TTC549 (cell line): ENCODE data around the gene SHISAL1.

Experiments
- FAIRE-seq: peaks from 2 replicates; lab custom pipeline; 2012; peaks lifted over from hg19 to GRCh38; lab: Jason Lieb, UNC

Gene SHISAL1

DNA sequence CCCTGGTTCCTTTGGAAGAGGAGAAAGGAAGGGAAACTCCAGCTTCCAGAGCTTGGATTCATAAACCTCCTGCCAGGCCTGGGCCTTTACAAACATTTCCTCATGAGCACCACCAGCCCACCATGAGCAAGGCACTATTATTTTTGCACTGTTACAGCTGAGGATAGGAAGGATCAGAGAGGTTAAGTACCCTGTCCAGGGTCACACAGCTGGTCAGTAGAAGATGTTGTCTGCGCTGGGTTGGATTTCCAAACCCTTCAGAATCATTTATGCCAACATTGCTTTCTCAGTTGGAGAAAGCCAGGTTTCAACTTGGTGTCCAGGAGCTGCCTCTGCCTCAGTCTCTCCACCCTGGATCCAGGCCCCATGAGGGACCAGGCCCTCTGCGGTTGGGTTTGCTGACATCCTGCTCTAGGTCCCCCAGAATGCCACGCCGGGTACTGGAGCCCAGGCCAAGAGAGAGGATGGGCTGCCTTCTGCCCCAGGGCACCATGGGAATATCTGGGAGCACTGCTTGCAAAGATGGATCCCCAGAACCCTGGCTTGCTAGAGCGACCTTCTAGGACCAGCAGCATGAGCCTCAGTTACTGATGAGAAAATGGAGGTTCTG is 29.7 kb upstream of the SHISAL1 start:
- FAIRE-seq: no peak

DNA sequence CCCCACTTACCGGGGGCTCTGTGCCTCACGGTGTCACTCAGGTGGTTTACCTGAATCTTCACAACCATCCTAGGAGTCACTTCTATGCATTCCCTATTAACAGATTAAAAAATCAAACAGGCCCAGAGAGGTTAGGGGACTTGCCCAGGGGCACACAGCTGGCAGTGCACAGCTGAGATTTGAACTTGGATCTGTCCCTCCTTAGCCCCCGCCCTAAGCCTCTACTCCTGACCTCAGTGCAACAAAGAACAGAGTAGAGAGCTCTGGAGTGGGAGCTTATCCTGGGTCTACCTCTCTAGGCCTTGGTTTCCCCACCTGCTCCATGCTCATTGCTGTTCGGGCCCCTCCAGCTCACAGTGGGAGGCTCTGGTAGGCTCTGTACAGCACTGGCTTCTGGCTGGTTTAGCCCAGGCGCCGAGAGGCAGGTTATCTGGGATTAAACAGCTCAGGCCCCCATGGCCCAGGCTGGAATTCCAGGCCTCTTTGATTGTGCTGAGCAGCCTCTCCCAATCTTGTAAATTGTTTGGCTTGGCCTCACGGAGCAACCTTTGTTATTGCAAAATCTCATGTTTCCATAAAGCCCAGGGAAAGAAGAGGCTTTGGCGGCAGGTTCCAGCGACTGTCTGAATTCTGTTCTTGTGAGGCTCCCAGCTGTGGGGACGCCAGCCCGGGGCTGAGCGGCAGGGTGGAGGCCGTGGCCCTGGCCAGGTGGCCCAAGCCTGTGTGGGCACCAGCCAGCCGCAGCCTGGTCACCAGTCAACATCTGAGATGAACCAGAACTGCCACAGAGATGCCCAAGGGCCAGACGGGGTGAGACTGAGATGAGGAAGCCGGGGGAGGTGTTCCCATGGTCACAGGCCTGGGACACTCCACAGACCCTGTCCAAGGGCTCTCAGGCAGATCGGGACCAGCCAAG is 28.9 kb upstream of the SHISAL1 start:
- no peak for FAIRE-seq

DNA sequence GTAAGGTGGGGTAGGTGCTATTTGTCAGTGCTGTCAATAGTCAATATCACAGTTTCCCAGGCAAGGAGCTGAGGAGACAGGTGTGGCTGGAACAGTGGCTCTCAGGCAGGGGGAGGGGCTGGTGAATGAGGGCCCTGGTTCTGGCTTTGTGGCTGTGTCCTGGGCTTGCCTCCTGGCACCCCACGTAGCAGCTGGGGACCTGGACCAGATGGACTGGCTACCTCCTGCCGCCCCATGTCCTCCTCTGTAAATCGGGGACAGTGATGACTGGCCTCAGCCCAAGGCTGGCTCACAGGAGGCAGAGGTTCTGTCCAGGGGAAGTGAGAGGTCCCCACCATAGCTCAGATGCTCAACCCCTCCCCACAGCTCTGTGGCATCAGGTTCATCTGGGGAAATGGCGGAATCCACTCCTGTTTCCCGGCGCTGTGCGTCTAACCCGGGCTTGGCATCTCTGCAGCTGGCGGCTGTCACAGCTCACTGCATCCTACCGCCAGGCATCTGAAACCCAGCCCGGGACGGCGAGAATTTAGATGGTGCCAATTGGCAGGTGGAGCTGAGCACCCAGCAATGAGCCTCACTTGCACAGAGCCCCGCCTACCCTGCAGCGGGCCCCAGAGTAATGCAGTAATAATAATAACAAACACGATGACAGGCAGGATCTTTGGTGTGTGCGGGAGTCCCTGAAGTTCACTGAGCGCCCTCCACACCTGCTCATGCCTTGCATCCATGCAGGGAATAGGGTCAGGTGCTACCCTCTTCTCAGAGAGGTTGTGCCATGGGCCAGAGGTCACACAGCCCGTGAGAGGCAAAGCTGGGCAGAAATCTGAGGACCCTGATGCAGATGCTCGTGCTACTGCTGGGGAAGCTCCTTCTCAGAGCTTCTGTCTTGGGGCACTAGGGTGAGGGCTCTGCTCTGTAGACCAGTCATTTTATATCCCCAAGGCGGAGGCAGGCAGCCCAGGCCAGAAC is 27.8 kb upstream of the SHISAL1 start:
- FAIRE-seq: no peak

DNA sequence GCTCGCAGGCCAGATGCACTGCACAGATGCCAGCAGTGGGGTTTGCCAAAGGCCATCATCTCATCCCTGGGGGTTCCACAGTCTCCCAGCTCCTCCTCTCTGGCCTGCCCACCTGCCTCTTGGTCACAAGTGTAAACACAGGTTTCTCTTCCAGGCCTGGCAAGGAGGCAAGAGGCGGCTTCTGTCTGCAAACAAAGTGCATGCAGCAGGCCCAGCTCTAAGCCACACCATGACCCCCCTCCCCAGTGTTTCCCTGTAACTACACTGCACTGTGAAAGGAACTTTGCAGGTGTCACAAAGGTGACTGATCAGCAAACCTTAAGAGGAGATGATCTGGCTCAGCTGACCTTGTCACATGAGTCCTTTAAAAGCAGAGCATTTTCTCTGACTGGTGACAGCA is 26.2 kb upstream of the SHISAL1 start:
- no peak for FAIRE-seq

DNA sequence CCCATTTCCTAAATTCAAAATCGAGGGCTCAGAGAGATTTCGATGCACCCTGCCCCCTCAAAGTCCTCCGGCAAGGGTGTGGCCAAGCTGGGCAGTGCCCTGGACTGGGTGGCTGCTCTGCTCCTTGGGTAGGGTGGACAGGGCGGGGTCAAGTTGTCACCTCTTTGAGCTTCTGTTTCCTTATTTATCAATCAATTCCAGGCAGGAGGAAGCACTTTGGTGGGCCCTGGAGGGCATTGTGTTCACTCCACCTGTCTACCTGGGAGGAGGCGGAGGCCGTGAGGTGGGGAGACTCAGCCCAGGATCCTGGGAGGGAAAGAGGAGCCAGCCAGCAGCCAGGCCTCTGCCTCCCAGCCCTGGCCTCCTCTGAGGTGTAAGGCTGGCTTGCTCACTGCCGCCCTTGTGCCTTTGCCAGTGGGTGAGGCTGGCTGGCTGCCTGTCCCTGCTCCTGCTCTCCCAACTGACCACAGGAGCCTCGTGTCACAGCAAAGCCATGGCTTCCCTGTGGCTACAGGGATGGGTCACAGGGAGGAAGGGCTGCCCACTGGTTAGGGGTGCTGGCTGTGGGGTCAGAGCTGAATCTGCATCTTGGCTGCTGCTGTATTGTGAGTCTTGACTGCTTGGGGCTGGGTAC is 25.5 kb upstream of the SHISAL1 start:
- no peak for FAIRE-seq

DNA sequence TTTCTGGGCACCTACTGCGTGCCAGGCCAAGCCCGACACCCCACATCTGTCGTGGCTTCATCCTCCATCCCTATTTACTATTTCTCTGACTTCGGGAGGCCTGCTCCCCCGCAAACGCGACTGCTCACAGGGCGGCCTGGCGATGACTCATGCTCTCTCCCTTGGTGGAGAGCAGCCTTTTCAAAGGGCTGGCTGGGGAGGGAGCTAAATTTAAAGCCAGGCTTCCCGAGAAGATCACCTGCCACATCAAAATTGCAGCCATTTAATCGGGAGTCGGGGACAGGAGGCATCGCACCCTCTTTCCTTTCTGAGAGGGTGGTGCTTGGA is 24.9 kb upstream of the SHISAL1 start:
- no peak for FAIRE-seq

DNA sequence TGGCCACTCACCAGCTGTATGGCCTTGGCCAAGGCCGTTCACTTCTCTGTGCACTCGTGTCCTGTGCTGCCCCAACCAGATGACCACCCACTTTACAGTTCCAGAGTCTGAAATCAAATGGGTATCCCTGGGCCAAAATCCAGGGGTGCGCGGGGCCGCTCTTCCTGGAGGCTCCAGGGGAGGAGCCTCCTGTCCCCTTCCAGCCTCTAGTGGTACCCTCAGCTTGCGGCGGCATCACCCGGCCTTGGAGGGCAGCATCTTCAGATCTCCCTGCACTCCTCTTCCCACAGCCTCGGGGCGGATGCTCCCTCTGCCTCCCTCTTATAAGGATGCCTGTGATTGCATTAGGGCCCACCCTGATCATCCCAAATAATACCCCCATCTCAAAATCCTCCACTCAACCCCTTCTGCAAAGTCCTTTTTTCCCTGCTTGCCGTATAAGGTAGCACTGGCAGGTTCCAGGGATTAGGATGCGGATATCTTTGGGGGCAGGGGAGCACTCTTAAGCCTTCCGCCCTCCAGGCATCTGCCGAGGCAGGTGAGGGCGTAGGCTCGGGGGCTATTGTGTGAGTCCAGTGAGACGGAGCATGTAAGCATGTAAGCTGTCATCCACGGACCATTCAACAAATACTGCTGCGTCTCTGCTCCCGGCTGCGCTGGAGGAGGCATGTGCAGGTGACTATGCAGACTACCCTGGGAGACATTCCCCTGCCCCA is 24.4 kb upstream of the SHISAL1 start:
- FAIRE-seq: no peak

DNA sequence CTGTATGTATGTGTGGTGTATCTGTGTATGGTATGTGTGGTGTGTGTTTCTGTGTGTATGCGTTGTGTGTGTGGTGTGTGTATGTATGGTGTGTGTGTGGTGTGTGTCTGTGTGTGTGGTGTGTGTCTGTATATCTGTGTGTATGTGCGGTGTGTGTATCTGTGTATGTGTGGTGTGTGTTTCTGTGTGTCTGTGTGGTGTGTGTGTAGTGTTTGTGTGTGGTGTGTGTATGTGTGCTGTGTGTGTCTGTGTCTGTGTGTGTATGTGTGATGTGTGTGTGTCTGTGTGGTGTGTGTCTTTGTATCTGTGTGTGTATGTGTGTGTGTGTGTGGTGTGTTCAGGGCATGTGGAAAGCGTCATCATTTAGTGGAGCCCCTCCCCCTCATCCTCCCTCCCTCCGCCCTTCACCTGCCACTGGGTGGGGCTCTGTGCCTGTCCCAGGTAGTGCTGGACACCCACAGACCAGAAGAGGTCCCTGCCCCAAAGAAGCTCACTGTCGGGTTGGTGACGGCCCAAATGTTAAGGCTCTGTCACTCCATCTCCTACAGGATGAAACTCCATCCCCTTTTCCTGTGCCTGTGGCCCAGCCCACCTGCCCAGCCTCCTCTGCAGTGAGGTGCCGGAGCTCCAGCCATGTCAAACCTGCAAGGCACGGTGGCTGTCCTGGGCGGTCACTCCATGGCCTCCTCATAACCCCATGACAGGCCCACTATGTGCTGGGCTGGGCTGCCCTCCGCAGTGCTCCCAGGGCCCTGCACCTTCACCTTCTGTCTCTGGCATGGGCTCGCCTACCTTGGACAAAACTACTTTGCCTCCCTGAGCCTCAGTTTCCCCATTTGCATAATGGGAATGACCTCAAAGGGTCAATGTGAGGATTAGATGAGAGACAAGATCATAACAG is 23.4 kb upstream of the SHISAL1 start:
- no peak for FAIRE-seq

DNA sequence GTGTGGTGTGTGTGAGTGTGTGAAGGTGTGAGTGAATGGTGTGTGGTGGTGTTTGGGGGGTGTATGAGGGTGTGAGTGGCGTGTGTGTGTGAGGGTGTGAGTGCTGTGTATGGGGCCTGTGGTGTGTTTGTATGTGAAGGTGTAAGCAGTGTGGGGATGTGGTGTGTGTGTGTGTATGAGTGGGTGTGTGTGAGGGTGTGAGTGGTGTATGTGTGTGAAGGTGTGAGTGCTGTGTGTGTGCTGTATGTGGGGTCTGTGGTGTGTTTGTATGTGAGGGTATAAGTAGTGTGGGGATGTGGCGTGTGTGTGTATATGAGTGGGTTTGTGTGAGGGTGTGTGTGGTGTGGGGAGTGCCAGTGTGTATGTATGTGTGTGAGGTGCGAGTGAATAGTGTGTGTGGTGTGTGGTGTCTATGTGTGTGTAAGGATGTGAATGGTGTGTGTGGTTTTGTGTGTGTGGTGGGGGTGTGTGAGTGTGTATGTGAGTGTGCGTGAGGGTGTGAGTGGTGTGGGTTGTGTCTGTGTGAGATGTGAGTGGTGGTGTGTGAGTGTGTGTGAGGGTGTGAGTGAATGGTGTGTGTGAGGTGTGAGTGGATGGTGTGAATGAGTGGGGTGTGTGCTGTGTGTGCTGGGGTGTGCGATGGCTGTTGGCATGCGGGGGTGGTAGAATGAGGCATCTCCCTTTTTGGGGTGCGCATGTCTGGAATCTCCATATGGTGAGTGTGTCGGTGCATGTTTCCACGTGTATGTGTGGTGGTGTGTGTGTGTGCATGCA is 22.5 kb upstream of the SHISAL1 start:
- no peak for FAIRE-seq

DNA sequence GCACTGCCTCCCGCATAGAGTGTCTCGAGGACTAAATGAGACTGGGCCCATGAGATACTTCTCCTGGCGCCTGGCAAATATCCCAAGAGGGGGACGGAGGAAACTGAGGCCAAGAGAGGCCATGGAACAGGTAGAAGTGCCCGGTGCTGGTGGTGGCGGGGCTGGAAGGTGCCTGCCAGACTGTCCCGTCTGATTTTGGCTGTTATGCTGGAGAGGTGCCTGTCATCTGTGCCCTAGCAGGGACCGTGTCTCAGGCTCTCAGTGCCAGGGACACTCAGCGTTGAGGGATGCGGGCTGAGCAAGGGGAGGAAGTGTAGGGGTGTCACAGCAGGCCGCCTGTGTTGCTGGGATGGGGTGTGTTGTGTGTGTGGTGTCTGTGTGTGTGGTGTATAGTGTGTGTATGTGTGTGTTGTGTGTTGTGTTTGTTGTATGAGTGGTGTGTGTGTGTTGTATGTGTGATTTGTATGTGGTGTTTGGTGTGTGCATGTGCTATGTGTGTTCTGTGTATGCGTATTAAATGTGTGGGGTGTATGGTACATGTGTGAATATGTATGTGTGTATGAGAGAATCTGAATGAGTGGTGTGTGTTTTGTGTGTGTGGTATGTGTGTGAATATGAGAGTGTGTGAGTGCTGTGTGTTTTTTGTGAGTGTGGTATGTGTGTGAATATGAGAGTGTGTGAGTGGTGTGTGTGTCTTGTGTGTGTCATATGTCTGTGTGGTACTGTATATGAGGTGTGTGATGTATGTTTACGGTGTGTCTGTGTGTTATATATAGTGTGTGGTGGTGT is 21.3 kb upstream of the SHISAL1 start:
- no peak for FAIRE-seq

DNA sequence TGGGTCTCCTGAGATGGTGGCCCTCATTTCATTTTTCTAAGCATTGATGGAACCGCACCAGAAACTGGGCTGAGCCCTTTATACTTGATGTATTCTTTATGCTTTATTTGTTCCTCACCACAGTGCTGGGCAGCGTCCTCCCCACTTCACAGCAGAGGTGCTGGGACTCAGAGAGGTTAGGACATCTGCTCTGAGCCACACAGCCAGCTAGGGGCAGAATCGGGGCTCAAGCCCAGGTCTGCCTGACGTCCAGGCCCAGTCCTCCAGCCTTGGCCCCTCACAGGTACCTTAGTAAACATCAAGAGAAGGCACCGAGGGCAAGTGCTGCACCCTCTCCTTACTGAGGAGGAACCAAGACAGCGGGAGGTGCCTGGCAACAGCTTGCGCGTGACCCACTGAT is 20.2 kb upstream of the SHISAL1 start:
- FAIRE-seq: no peak

DNA sequence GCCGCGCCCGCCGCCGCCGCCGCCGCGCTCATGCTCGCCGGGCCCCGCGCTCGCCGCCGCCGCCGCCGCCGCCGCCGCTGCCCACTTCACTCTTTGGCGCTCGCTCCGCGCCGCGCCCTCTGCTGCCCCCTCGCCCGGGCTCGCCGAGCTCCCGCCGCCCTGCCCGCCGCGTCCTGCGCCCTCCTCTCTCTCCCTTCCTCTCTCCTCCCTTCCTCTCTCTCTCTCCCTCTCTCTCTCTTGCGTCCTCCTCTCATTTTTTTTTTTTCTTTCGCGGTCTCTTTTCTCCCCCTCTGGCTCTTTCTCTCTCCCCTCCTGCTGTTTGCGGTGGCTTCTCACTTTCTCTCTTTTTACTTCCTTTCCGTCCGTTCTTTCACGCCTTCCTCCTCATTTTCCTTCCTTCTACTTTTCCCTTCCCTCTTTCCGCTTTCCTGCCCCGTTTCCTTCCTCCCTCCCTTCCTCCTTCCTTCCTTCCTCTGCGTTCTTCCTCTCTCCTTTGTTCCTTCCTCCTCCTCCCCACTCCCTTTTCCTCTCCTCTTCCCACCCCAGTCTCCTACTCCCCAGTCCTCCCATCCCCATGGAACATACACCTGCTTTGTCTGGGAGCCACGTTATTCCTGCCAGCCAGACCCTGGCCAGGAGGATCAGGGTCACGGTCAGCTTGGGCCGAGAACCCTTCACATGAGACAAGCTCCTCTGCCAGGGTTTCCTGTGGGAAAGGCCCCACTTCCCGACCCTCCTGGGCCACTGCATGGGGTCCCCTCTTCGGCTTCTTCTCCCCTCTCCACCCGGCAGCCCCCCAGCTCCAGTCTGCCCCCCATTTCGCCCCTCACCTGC is 19.3 kb upstream of the SHISAL1 start:
- FAIRE-seq: no peak

DNA sequence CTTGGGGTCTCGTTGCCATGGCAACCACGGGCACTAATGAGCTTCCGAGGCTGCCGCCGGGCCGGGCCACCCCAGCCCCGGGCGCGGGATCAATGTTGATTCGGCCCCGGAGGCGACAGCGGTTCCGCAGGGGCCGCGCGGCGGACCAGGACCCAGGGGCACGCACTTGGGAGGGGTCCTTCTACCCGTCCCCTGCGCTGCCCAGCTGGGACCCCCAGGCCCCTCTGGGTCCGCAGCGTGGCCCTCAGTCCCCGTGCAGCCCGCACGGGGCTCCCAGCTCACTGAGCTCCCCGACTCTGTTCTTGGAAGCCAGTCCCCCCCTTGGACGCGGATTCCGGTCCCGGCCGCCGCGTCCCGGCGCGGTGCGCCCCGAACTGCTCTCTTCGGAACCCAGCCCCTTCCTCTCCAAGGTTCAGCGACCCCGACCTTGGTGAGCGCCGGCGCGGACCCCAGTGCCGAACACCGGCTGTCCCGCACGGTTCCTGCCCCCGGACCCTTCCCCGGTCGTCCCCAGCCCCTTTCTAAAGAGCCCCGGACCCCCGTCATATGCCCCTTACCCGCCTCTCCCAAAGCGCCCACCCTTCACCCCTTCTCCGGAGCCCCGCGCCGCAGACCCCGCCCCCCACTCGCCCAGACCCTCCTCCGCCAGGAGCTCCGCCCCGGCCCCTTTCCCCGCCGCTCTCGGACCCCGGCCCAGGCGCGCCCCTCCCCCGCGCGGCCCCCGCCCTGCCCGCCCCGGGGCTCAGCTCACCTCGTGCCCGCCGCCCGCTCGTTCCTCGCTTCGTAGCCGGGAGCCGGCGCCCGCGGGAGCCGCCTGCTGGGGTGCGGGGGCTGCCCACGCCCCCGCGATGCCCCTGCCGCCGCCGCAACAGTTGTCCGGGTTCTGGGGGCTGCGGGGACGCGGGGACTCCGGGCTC is 18.3 kb upstream of the SHISAL1 start:
- no peak for FAIRE-seq

DNA sequence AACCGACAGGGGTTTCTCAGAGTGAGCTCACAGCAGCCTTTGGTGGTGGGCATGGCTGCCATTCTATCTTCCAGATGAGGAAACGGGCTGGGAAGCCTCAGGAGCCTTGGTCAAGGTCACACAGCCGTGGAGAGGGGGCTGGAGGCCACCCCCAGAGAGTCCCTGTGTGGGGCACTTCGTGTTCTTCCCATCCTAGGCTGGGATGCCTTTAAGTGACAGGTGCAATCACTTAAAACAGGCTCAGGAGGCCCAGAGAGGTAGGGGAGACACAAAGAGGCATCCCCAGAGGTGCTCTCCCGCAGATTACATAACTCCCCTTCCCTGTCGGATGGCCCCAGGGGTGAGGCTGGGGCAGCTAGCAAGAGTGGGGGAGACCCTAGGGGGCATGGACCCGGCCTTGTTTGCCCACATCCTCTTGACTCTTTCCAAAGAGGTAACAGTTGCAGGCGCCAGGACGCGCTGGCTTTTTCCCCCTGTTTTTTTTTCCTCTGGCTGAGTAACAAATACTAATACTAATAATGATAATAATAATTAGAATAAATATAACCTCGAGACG is 17.5 kb upstream of the SHISAL1 start:
- no peak for FAIRE-seq

DNA sequence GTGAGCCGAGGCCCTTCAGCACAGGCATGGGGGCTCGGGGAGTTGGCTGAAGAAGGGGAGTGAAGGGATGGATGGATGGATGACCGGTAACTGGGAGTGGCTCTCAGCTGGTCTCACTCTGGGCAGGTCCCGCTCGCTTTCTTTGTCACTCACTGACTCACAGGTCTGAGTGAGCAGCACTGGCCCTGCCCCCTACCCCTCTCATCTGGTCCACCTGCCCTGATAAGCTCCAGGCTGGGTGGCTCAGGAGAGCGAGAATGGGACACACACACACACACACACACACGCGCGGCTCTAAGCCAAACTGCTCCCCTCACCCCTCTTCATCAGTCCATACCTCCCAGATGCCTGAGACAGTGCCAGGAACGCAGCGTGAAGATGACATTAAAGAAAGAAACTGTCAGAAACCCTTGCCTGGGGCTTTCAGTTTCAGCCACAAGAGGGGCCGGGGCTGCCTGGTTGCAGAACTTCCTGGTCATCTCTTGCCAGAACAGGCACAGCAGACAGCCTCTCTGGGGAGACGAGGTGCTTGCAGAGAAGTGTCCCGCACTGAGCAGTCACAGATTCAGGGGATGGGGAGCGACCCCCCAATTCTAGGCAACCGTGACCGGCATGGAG is 16.5 kb upstream of the SHISAL1 start:
- FAIRE-seq: no peak

DNA sequence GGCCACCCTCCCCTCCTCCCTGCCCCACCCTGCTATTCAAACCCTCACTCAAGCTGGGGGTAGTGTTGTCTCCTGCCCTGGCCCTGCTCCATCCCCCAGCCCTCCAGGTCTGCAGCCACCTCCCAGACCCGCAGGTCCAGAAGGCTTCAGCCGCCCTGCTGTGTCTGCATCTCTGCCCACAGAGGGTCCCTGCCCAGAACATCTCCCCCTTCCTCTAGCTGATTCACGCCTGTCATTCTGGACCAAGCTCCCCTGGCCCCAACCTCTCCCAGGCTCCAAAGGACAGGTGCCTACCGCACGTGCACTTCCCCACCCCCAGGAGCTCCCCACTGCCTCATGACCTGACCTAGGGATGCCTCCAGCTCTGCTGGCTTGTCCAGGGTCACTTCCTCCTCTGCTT is 16.0 kb upstream of the SHISAL1 start:
- FAIRE-seq: no peak
